CD4-positive, alpha-beta T cell (primary cell): ENCODE measurements around the gene MED22. TPM values are rescaled to one million over a fixed set of nuclear protein-coding genes. Genes with fewer than 3 reads are reported as not detected.

Source experiments
- ATAC-seq: fragments of 200-7000 bp; cut with Tn5 transposase; one replicate; pipeline ENCODE4 v1.10.0; 2022; ENCODE audit warnings: mild to moderate bottlenecking; ENCODE audit not compliant: poor library complexity
- CTCF ChIA-PET: fragments of 350-600 bp; sonication (Branson Sonifier 250); formaldehyde crosslinking; loops from one replicate; lab custom pipeline; 2021; ENCODE audit warnings: antibody characterized with exemption, inconsistent platforms; lab: Charles Lee
- POLR2A ChIA-PET: fragments of 350-600 bp; sonication (Branson Sonifier 250); formaldehyde crosslinking; loops from one replicate; lab custom pipeline; 2021; ENCODE audit warnings: antibody characterized with exemption, inconsistent platforms; lab: Charles Lee
- DNase-seq, 14 experiments: peaks; one replicate each; pipeline ENCODE4 v3.0.0-alpha.2; 2013 to 2020; ENCODE audit warnings: mixed read lengths in 2 of 14
- H3K27ac ChIP-seq, 2 donors: one replicate each; pipeline versions ENCODE4 v1.5.1 to v1.7.0; 2013; ENCODE audit warnings: low read length in 2 of 2, low read depth in 1 of 2, mild to moderate bottlenecking in 1 of 2
- H3K27me3 ChIP-seq, 2 experiments: 1 replicate in 1 of 2; 2 replicates in 1 of 2; pipeline versions ENCODE4 v1.6.1 to v1.7.0; 2013; ENCODE audit warnings: low read length in 2 of 2, control low read depth in 1 of 2, mild to moderate bottlenecking in 1 of 2, moderate library complexity in 1 of 2; ENCODE audit not compliant: insufficient read depth in 2 of 2, control insufficient read depth in 1 of 2
- H3K36me3 ChIP-seq: one replicate; pipeline ENCODE4 v1.6.1; 2013; ENCODE audit warnings: low read length, control low read depth; ENCODE audit not compliant: insufficient read depth
- H3K4me1 ChIP-seq: one replicate; pipeline ENCODE4 v1.6.1; 2013; ENCODE audit warnings: low read length, control low read depth; ENCODE audit not compliant: insufficient read depth
- H3K4me3 ChIP-seq: one replicate; pipeline ENCODE4 v1.5.1; 2013; ENCODE audit warnings: mild to moderate bottlenecking, low read length, moderate library complexity
- H3K9me3 ChIP-seq, 2 experiments: 1 replicate in 1 of 2; 2 replicates in 1 of 2; pipeline versions ENCODE4 v1.6.1 to v1.7.0; 2013; ENCODE audit warnings: low read length in 2 of 2, mild to moderate bottlenecking in 2 of 2, control low read depth in 1 of 2, moderate library complexity in 1 of 2; ENCODE audit not compliant: control insufficient read depth in 1 of 2, insufficient read depth in 1 of 2
- H3K27ac Mint-ChIP-seq: one replicate; pipeline ENCODE4 v1.8.0; 2020; ENCODE audit warnings: mixed read lengths
- H3K27me3 Mint-ChIP-seq: one replicate; pipeline ENCODE4 v1.8.0; 2021; ENCODE audit warnings: mixed read lengths
- H3K36me3 Mint-ChIP-seq: one replicate; pipeline ENCODE4 v1.8.0; 2021; ENCODE audit warnings: low read depth, mixed read lengths
- H3K4me1 Mint-ChIP-seq: one replicate; pipeline ENCODE4 v1.8.0; 2021; ENCODE audit warnings: low read depth, mixed read lengths
- H3K4me3 Mint-ChIP-seq: one replicate; pipeline ENCODE4 v1.8.0; 2020; ENCODE audit warnings: mild to moderate bottlenecking, mixed read lengths
- H3K9me3 Mint-ChIP-seq: one replicate; pipeline ENCODE4 v1.8.0; 2020; ENCODE audit warnings: mixed read lengths
- CTCF ChIP-seq: fragments of 200-600 bp; IDR thresholded peaks from one replicate; pipeline ENCODE4 v1.8.0; 2022; ENCODE audit warnings: antibody characterized with exemption, mild to moderate bottlenecking
- intact Hi-C, 2 experiments: fragments of 100-400 bp; cut with DNase I in 1 of 2; cut with micrococcal nuclease in 1 of 2; formaldehyde crosslinking; loops; one replicate each; pipeline versions ENCODE4 v1.15.1 to v1.9.0; 2023 to 2025; cut with DNase I, micrococcal nuclease
- total RNA-seq, 174 experiments: library from RNA in 2 of 174; stranded (reverse) in 2 of 174; gene quantifications; one replicate each; pipeline ENCODE4 v1.2.3 and lab custom pipeline; 2021 to 2026

The MED22 gene
- total RNA-seq, 2 experiments from 2014 or later, result 15.7 to 18.0 TPM

GRCh38 chr9:133369422-133369821 lies 21.5 kb upstream of the MED22 start:
- ATAC-seq (no peak), DNase-seq (peak in 1 of 14 experiments; percentile 27)
- Mint-ChIP-seq H3K27ac (peak overlapping the region; percentile 94), H3K36me3 (peaks cover 64% of the 10 kb centered on the region), H3K9me3 (no peaks in the 10 kb centered on the region), H3K4me1 (peaks cover 65% of the 10 kb centered on the region), H3K27me3 (no peaks in the 10 kb centered on the region), H3K4me3 (peak overlapping the region; percentile 31)
- peak overlapping the region in 1 of 2 donors; percentile 79 for H3K27ac ChIP-seq
- H3K27me3 ChIP-seq, result no peaks in the 10 kb centered on the region
- ChIA-PET POLR2A (interaction anchor here (3.4 to 8.7 kb wide), 2 partner anchors 12 to 21 kb away, joined by 31 to 109 read pairs; partner anchors contain the start of genes MED22, RPL7A, SURF1 and SURF2), CTCF (interaction anchor here (0.9 kb wide), 1 partner anchor 13 kb away, joined by 3 read pairs; the partner anchor contains the start of genes SURF1 and SURF2)
- TF ChIP-seq CTCF, result no peak
- H3K4me3 ChIP-seq, result no peak overlapping the region
- H3K4me1 ChIP-seq, result peaks cover 82% of the 10 kb centered on the region
- H3K36me3 ChIP-seq, result peaks cover 60% of the 10 kb centered on the region
- no peaks in the 10 kb centered on the region for H3K9me3 ChIP-seq
- intact Hi-C loops, result no loop called here

GRCh38 chr9:133368249-133368881 lies 20.4 kb upstream of the MED22 start:
- no peak for ATAC-seq
- intact Hi-C loops, result no loop called here
- no peaks in the 10 kb centered on the region for H3K27me3 ChIP-seq
- peaks cover 72% of the 10 kb centered on the region for H3K4me1 ChIP-seq
- H3K27ac ChIP-seq, result no peak overlapping the region
- peaks cover 63% of the 10 kb centered on the region for H3K36me3 ChIP-seq
- ChIA-PET CTCF (no interaction called here), POLR2A (no interaction called here)
- H3K4me3 Mint-ChIP-seq, result peak overlapping the region; percentile 81
- TF ChIP-seq CTCF, result no peak
- H3K36me3 Mint-ChIP-seq, result peaks cover 74% of the 10 kb centered on the region
- H3K4me1 Mint-ChIP-seq, result peaks cover 58% of the 10 kb centered on the region
- no peaks in the 10 kb centered on the region for H3K9me3 ChIP-seq
- no peaks in the 10 kb centered on the region for H3K27me3 Mint-ChIP-seq
- peak overlapping the region; percentile 94 for H3K27ac Mint-ChIP-seq
- no peak overlapping the region for H3K4me3 ChIP-seq
- DNase-seq, result no peak
- H3K9me3 Mint-ChIP-seq, result no peaks in the 10 kb centered on the region

GRCh38 chr9:133367778-133368177 lies 19.8 kb upstream of the MED22 start:
- no peaks in the 10 kb centered on the region for H3K9me3 Mint-ChIP-seq
- H3K36me3 Mint-ChIP-seq, result peaks cover 79% of the 10 kb centered on the region
- ChIA-PET POLR2A (no interaction called here), CTCF (no interaction called here)
- Histone ChIP-seq H3K27ac (no peak overlapping the region), H3K4me3 (no peak overlapping the region), H3K27me3 (no peaks in the 10 kb centered on the region), H3K9me3 (no peaks in the 10 kb centered on the region), H3K4me1 (peaks cover 66% of the 10 kb centered on the region), H3K36me3 (peaks cover 63% of the 10 kb centered on the region)
- no peak overlapping the region for H3K4me3 Mint-ChIP-seq
- peak in 1 of 14 experiments; percentile 6 for DNase-seq
- TF ChIP-seq CTCF, result no peak
- intact Hi-C loops, result no loop called here
- H3K4me1 Mint-ChIP-seq, result peaks cover 56% of the 10 kb centered on the region
- ATAC-seq, result no peak
- H3K27me3 Mint-ChIP-seq, result no peaks in the 10 kb centered on the region
- H3K27ac Mint-ChIP-seq, result no peak overlapping the region
